MM.1S (cell line): ENCODE measurements around the gene DDT.

ENCODE experiments used
- EZH2 ChIP-seq: fragments of 300-600 bp; sonication (generic); optimal IDR thresholded peaks from 2 replicates; pipeline ENCODE3; 2017; ENCODE audit warnings: low read depth, mild to moderate bottlenecking, antibody characterized with exemption, low read length, mixed read lengths
- TF ChIP-seq, protein P1 (sequence below): fragments of 300-600 bp; sonication (generic); IDR thresholded peaks from 2 replicates; pipeline ENCODE4 v1.5.1; 2016; ENCODE audit warnings: antibody characterized with exemption, low read length, mixed read lengths

DNA sequence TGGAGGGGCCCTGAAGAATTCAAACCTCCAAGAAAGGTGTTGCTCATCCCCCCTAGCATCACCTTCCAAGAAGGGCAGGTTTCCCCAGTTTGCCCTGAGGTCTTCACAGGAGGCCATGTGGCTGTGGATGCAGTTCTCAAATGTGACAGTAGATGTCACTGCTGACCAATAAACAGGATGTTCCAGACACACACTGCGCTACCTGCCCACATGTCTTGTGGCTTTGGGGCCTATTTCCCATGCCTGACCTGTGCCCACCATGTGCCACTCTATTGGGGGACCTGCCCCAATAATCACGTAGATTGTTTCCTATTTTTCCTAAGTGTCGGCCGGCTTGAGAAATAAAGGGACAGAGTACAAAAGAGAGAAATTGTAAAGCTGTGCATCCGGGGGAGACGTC lies 10.2 kb upstream of the DDT start:
- TF ChIP-seq, protein P1, sequence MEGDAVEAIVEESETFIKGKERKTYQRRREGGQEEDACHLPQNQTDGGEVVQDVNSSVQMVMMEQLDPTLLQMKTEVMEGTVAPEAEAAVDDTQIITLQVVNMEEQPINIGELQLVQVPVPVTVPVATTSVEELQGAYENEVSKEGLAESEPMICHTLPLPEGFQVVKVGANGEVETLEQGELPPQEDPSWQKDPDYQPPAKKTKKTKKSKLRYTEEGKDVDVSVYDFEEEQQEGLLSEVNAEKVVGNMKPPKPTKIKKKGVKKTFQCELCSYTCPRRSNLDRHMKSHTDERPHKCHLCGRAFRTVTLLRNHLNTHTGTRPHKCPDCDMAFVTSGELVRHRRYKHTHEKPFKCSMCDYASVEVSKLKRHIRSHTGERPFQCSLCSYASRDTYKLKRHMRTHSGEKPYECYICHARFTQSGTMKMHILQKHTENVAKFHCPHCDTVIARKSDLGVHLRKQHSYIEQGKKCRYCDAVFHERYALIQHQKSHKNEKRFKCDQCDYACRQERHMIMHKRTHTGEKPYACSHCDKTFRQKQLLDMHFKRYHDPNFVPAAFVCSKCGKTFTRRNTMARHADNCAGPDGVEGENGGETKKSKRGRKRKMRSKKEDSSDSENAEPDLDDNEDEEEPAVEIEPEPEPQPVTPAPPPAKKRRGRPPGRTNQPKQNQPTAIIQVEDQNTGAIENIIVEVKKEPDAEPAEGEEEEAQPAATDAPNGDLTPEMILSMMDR, result peak; percentile 58
- no peak for TF ChIP-seq EZH2
